T follicular helper cell (primary cell): ENCODE results near the gene GATAD2B.

Source experiments
- DNase-seq: peaks from one replicate; pipeline ENCODE4 v3.0.0-alpha.2; 2020; ENCODE audit warnings: low read depth

The GATAD2B gene

DNA sequence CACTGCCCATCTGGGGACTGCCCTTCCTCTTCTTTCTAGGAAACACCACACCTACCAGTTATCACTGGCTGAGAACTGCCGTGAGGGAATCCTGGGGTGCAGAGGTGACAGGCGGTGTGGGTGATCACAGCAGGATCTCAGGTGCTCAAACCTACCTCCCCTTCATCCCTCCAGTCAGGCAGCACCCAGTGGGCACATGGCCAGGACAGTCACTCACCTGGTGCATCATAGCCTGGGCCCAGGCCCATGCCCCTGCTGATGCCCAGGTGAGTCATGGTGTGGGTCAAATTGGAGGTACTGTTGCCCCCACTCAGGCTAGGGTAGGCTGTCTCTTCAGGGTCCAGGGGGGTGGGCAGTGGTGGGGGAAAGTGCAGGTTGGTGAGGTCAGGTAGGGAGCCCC is 29.0 kb upstream of the GATAD2B start:
- no peak for DNase-seq

DNA sequence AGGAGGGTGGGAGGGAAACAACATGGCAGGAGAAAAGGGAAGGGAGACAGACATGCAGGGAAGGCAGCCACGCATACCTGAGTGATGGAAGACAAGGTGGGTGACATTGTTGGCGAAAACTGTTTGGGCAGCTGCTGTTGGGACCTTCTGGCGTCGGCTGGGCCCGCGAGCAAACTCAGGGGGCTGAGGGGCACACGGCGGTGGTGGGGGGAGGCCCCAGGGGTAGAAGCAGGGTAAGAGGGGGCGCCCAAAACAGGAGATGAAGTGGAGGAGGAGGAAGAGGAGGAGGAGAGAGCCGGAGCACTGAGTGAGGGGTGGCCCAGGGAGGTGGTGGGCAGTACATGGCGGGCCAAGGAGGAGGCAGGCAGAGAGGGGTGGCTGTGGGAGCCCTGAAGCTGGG is 28.4 kb upstream of the GATAD2B start:
- DNase-seq, result no peak

DNA sequence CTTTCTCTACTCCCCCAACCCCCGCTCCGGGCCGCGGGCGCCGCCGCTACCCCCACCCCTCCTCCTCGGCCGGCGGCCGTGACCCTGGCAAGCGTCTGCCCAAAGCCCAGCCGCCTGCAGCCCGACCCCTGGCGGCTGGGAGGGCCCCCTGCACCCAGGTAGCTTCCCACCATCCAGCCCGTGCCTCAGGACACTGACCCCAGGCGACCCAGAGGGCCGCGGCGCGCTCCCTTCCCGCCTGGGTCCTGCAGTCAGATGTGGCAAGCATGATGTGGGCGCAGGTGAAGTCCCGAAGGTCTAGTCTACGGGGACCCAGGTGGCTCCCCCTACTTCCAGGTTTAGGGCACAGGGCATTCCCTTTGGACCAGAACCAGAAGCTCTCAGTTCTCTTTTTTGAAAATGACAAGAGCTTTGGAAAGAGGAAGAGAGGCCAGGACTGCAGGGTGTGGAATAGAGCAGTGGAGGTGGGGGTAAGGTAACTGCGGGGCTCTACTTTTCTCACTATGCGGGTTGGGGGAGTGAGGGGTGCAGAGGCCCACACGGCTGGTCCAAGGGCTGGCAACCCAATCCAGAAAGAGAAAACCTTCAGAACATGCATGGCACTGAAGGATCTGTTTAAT is 24.0 kb upstream of the GATAD2B start, which contains the start of gene DENND4B:
Gene DENND4B, minus strand, starts transcription at position 97 of the 620 bp plus-strand sequence. CDS start 2,344 bp downstream, outside the sequence.
- DNase-seq, result peak; percentile 58

DNA sequence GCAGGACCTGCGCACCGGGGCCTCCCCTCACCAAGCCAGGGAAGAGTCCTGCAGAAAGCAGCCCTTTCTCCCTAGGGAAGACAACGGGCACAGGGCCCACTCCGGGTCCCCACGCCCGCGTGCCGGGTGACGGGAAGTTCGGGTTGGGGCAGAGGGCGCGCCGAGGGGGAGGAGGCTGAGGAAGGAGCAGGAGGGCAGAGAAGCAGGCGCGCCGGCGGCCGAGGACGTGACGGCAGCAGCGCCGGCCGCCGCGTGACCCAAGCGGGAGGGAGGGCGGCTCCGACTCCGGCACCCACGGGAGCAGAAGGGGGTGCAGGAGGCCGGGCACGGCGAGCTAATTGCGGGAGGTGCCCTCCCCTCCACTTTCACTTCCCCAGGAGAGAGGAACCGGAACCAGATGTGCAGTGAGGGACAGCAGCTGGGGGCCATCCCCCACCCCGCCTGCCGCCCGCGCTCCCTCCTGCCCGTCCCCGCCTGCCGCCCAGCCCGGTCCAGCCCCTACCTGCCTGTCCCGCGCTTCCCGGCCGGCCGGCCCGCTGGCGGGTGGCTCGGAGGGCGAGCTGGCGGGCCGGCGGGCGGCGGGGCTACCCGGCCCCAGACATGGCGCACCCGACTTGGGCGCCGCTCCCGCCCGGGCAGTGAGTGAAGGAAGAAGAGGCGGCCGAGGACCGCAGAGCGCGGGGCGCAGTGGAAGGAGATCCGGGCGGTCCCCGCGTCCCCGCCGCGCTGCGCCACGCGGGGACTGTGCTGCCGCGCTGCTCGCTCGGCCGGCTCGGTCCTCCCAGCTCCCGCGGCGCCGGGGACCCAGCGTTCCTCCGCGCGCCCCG is 23.2 kb upstream of the GATAD2B start:
- DNase-seq, result peak; percentile 63

DNA sequence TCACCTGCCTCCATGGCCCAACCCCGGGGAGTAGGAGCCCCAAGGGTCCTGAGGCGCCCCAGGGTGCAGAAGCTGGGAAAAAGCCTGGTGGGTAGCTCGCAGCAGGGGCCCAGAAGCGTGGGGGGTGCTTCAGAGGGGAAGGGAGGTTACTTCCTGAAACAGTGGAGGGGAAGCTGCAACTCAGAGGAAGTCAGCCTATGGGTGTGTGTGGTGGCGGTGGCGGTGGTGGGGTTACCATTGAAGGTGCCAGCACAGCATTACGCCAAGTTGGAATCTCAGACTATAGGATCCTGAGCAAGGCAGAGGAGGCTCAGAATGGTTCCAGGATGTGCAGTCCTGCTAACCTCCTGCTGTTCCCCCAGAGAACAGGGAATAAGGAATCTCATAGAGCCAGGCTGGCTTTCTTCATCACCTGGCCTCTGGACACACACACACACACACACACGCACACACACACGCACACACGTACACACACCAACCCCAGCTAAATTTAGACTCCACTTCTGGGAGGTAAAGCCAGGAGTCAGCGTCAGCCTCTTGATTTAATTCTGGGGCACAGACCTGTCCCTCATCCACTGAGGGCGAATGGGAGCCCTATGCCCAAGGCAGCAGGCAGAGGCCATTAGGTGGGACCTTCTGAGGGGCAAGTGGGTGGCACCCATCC is 22.5 kb upstream of the GATAD2B start:
- peak; percentile 70 for DNase-seq

DNA sequence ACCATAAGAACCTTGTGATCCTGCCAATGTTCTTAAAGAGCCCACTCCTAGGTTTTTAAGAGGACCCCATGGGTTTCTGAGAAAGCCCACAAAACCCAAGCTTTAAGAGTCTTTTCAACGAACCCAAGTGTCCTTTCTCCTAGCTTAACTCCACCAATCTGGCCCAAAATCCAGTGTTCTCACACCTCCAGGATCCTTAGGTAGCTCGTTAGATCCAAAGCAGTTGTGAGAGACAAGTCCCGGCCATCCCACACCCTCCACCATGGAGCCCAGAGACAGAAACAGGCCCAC is 22.0 kb upstream of the GATAD2B start:
- DNase-seq, result no peak

DNA sequence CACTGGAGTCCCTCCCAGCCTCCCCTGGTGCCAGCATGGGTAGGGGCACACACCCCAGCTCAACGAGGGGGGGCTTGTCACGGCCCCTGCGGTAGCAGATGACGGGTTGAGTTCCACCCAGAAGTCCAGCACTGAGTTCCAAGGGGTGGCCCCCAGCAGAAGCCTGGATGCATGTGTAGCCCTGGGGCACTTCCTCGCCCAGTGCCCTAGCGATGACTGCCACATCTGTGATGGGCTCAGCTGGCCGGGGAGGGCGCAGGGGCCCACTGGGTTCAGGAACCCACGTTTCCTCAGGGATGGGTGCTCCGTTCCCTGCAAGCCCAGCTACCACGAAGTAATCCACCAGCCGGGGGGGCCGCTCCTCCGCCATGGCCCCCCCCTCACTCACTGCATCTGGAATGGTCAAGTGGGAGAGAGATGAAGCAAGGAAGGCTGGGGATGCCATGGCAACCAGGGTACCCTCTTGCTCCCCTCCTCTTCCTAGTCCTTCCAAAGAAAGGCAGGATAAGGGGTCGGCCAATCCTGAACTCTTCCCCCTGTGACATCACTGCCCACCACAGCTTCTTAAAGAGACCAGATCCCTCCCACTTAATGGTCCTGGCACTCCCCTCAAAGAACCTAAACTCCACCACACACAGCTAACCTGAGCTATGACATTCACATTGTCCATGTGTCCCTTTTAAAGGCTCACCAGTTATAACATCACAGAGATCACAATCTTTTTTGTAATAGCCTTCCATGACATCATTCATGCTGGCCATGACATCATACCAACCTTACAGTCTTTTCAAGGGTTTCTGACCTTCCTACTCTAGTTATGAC is 21.4 kb upstream of the GATAD2B start:
- no peak for DNase-seq

DNA sequence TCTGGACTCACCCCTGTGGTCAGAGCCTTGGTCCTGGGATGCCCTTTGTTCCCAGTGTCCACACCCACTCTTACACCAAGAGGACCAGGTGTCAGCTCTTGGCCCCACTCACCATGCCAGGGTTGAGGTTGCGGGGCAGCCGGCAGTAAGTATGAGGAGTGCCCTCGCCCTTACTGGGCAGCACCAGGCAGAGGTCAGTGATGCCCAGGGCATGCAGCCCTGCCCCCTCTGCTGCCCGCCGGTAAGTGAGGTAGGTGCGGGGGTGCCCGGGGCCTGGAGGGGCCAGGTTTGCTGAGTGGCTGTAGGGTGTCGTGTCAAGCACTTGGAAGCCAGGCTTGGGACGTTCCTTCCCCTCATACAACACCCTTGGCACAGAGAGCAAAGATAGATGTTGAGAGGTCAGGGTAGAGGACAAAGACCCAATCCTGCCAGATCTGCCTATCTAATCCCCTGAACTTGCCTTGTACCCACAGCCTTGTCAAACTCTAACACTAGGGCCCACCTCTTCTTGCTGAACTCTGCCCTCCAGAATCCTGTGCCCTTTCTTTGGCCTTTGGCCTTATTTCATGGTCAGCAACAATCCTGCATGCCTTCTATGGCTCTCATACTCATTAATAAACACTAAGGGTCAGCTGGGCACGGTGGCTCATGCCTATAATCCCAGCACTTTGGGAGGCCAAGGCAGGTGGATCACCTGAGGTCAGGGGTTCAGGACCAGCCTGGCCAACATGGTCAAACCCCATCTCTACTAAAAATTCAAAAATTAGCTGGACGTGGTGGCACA is 20.2 kb upstream of the GATAD2B start:
- no peak for DNase-seq

DNA sequence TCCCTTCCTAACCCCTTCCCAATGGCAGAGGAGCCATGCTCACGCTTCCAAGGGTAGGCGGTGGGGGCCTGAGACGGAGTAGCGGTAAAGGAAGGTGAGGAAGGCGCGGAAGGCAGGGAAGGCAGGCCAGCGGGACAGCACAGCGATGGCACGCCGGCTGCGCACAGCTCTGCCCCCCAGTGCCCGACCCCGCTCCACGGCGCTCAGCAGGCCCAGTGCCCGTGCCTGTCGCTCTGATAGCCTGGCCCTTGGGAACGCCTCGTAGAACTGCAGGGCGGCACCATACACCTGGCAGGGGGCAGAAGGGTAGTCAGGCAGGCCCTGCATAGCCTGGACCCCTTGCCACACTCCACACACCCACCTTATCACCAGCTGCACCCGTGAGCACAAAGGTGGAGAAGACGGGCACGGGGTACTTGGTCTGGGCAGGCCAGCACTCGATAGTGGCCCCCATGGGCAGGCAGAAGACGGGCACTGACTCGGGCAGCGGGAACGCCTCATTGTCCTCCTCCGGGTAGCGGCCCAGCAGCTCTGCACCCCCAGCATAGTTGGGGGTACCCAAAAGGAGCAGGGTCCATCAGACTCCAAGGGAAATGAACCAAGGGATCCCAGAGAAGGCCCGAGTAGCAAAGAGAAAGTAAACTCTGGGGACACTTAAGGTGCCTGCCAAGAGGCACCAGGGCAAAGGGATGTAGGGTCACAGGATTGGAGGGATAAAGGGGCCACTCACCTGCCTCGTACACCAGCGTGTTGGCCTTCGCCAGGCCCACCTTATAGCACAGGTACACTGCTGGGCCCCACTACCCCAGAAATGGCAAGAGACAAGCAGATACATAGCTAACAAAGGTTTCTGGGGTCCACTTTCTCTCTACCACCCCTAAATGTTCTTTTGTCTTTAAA is 19.3 kb upstream of the GATAD2B start:
- no peak for DNase-seq

DNA sequence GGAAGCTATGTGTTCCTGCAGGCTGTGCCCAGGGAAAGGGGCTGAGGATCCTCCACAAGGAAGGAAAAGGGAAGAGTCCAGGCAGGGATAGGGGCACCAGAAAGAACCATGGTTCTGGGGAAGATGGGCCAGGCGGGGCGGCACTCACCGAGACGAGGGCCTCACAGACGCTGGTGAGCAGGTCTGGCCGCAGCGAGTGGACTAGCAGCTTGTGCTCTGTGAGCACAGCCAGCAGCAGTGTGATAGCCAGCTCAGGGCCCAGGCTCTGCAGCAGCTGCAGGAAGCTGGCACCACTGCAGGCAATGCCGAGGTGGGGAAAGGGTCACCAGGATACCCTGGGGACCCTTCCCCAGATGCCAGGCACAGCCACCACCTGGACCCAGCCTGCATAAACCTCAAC is 18.0 kb upstream of the GATAD2B start:
- DNase-seq, result no peak

DNA sequence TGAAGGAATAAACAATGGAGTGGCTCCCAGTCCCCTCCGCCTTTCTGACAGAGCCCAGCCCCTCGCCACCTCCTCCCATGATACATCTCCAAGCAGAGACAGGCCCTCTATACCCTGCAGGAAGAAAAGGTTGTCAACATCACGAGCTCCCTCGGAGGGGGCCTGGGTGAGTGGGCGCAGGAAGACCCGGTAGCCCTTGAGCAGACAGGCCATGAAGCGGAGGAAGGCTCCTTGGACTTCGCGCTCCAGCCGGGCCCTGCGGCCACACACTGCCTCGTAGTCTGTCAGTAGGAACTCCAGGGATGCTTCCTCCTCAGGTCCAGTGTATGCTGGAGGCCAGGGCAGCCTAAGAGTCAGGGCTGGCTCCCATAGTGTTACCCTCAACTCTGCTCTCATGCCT is 16.7 kb upstream of the GATAD2B start:
- DNase-seq, result no peak

DNA sequence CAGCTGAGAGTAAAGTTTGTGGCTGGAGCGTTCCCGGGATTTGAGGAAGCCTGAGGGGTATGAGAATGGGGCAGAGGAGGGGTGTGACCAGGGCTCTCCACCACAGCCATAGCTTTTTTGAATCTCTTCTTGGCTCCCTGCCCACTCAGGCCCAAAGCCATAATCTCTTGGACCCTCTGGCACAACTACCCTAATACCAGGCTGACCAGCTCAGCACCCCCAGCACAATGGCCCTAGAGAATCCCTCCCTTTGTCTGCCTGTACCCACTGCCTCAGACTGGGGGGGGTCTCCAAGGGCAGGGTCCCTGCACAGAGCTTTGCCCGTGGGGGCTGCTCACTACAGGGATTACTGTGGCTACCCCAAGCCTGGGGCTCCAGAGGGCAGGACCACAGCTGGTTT is 16.2 kb upstream of the GATAD2B start:
- DNase-seq, result no peak

DNA sequence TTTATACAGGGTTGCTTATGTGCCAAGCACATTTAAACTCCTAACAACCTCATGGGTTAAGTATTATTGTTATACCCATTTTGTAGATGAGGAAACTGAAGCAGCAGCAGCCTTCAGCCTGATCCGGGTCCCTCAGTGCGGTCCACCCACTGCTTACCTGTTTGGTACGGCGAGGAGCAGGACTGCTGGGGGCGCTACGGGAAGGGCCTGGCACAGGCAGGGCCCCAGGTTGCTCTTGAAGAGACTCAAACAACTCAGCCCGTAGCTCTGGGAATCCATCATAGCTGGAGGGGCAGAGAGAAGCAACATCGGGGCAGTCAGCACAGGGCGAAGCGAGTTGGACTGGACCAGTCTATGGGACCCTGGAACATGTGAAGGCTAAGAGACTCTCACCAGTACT is 14.6 kb upstream of the GATAD2B start:
- DNase-seq, result no peak

DNA sequence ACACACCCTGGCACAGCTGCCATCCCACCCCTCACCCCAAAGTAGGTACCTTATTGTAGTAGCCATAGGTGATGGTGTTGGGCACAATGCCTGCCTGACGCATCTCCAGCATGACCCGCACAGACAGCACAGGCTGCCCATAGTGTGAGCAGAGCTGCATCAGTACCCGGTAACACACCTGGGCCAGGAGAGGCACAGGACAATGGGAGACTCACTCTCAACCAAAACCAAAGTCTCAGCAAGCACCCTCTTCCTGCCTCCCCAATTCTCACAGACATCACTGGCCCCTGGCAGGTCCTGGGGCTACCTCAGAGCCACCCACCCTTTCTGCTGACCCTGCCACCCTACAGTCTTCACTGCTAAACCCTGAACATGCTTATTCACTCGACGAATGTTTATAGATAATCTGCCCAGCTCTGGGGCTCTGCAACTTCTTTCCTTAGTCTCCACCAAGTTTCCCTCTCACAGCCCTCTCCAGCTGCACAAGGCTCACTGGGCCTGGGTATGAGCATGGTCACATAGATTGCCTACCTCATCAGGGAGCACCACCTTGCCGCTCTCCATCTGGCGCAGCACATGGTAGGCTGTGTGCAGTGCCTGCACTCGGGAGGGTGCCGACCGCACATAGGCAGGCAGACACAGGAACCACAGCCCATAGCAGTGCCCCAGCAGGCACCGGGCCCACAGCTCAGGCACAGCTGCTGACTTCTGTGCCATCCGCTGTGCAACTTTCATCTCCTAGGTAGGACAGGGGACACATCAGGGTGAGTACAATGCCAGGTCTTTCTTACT is 13.4 kb upstream of the GATAD2B start:
- no peak for DNase-seq

DNA sequence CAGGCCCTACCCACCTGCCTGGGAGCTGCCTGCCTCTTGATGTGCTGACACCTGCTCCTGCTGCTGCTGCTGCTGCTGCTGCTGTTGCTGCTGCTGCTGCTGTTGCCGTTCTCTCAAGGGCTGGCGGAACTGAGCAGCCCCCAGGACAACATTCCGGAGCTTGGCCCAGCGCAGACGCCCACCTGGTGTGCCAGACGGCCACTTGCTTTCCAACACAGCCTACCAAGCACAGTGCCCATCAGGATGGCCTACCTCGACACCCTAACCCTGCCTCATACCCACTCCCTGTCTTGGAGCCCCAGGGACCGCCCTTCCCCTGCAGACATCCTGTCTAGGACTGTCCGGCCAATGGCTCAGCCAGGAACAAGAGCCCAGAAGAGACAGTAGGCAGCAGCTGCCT is 12.0 kb upstream of the GATAD2B start:
- no peak for DNase-seq

DNA sequence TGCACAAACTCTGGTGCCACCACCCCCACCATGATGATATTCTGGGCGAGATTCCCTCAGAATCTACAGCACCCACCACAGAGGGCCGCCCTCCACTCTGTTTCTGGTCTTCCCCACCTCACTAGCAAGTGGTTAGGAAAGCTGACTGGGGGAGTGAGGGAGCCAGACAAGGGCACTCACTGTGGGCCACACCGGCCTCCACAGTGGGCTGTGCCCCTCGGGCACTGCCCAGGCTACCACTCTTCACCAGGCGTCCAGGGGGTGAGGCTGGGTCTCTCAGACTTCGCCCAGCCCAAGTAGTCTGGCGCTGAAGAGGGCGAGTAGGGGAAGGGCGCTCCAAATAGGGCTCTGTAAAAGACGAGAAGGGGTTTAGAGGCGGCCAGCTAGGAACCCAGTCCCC is 11.2 kb upstream of the GATAD2B start:
- DNase-seq, result no peak

DNA sequence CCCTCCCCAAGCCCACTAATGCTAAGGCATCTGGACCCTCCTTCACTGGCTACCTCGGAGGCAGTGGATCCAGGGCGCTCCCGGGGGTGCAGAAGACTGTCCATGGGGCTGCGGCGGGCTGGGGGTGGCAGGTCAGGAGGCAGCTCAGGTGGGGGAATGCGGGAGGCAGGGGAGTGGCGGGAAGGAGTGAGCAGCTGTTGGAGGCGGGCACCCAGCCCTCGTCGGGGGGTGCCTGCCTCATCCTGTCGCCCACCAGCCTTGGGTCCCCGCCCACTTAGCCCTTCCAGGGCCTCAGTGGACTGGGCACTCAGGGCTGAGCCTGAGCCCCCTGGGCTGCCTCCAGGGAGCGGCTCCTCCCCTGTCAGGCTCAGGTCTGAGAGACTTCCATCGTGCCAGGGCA is 10.7 kb upstream of the GATAD2B start:
- no peak for DNase-seq

DNA sequence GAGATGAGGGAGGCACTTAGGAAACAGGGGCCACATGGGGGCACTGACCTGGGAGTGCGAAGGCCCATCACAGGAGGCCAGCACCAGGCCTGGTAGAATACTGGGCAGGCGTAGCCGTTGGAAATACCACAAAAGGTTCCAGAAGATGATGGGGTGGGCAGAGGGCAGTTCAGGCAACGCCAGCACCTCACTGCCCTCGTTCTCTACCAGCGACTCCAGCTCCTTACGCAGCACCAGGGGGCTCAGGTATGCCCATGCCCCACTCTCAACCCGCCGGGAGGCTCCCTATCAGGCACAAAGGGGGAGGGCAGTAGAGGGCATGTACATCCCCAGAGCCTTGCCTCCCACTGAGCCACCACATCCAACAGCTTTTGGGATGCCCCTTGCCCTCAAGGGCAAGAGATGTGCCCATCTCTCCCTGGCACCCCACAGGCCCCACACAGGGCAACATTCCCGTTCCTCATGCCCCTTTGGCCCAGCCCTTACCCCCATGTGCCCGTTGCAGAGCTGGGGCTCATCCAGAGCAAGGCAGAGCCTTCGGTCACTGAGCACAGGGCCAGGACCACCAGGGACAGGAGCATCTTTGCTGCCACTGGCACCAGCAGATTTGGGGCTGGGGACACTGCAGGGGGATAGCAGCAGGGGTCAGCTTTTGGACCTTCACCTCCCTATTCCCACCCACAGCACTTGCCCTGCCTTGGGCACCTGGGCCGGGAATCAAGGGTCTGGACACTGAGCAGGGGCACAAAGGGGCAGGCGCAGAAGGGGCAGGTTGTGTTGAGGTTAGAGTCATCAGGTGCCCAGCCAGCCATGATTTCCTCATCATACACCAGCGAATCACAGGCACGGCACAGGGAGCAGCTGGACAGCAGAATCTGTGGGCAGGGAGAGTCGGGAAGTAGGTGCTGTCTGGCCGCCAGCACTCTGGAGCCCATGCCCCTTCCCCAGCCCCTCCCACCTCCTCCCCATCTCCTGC is 9.7 kb upstream of the GATAD2B start:
- DNase-seq, result no peak
